ENCODE results near the gene VWA2.

Gene VWA2

GRCh38 chr10:114239117-114239993 is at the start of gene VWA2:
TSS of gene VWA2 (plus strand) at chr10:114239254. CDS start at chr10:114248714, 9,460 bp downstream.
- peak within 1 kb of the TSS; percentile 62 for H3K27ac ChIP-seq
- peak; percentile 53 for TF ChIP-seq CTCF (conservative IDR thresholded peaks at IDR 0.05)
- no peak for TF ChIP-seq ZFX (IDR thresholded peaks at IDR 0.05)

- H3K27ac ChIP-seq: no peak overlapping the region
- TF ChIP-seq ZFX (IDR thresholded peaks at IDR 0.05) (no peak), CTCF (conservative IDR thresholded peaks at IDR 0.05) (no peak)
These were observed 49.4 kb upstream of the VWA2 start for GRCh38 chr10:114189700-114190099.

- no peak overlapping the region for H3K27ac ChIP-seq
- TF ChIP-seq CTCF (conservative IDR thresholded peaks at IDR 0.05): no peak
- no peak for TF ChIP-seq ZFX (IDR thresholded peaks at IDR 0.05)
These were observed 44.0 kb upstream of the VWA2 start for GRCh38 chr10:114195079-114195478.

GRCh38 chr10:114199239-114199638 is 39.8 kb upstream of the VWA2 start:
- TF ChIP-seq CTCF (conservative IDR thresholded peaks at IDR 0.05) (no peak), ZFX (IDR thresholded peaks at IDR 0.05) (no peak)
- no peak overlapping the region for H3K27ac ChIP-seq

GRCh38 chr10:114202812-114203211 is 36.2 kb upstream of the VWA2 start:
- no peak for TF ChIP-seq ZFX (IDR thresholded peaks at IDR 0.05)
- TF ChIP-seq CTCF (conservative IDR thresholded peaks at IDR 0.05): no peak
- no peak overlapping the region for H3K27ac ChIP-seq

- H3K27ac ChIP-seq: peak overlapping the region; percentile 92
- no peak for TF ChIP-seq ZFX (IDR thresholded peaks at IDR 0.05)
- no peak for TF ChIP-seq CTCF (conservative IDR thresholded peaks at IDR 0.05)
These were observed 32.2 kb upstream of the VWA2 start for GRCh38 chr10:114206902-114207301.

GRCh38 chr10:114207349-114207748 is 31.7 kb upstream of the VWA2 start:
- TF ChIP-seq CTCF (conservative IDR thresholded peaks at IDR 0.05): no peak
- TF ChIP-seq ZFX (IDR thresholded peaks at IDR 0.05): no peak
- peak overlapping the region; percentile 57; the same call in 1 of the 2 replicates for H3K27ac ChIP-seq

Data from C4-2B (cell line).